PFSK-1 (cell line): Measurements from ENCODE around the gene PEAK3.

Source experiments
- POLR2AphosphoS5 ChIP-seq: IDR thresholded peaks from 2 replicates; pipeline ENCODE4 v1.6.1; 2012; ENCODE audit warnings: low read depth, mild to moderate bottlenecking, control low read depth, low read length, moderate library complexity
- REST ChIP-seq, 2 experiments: IDR thresholded peaks; 2 replicates each; pipeline versions ENCODE4 v1.6.1 to v1.8.0; 2011 to 2012; ENCODE audit warnings: low read depth in 2 of 2, low read length in 2 of 2, control low read depth in 1 of 2, inconsistent platforms in 1 of 2, mild to moderate bottlenecking in 1 of 2, moderate library complexity in 1 of 2; ENCODE audit not compliant: insufficient read depth in 1 of 2

- TF ChIP-seq REST (IDR thresholded peaks at IDR 0.05; ENCODE audit: insufficient read depth in 1 of 2, low read depth in 2 of 2, low read length in 2 of 2): no peak
- TF ChIP-seq POLR2AphosphoS5: no peak
Measured at GRCh38 chr19:2252055-2252796, 29.7 kb downstream of the PEAK3 start.
